HL-60/S4 treated with retinoic acid at 250 ng/mL for 4 days and 3 days (cell line): ENCODE data around the gene EXOC3.

Experiments
- in situ Hi-C: fragments of 300-500 bp; cut with MboI; formaldehyde crosslinking; loops from 2 replicates; pipeline ENCODE4 v1.7.0; 2022; ENCODE audit warnings: low sequenced_read_pairs

Gene EXOC3

DNA sequence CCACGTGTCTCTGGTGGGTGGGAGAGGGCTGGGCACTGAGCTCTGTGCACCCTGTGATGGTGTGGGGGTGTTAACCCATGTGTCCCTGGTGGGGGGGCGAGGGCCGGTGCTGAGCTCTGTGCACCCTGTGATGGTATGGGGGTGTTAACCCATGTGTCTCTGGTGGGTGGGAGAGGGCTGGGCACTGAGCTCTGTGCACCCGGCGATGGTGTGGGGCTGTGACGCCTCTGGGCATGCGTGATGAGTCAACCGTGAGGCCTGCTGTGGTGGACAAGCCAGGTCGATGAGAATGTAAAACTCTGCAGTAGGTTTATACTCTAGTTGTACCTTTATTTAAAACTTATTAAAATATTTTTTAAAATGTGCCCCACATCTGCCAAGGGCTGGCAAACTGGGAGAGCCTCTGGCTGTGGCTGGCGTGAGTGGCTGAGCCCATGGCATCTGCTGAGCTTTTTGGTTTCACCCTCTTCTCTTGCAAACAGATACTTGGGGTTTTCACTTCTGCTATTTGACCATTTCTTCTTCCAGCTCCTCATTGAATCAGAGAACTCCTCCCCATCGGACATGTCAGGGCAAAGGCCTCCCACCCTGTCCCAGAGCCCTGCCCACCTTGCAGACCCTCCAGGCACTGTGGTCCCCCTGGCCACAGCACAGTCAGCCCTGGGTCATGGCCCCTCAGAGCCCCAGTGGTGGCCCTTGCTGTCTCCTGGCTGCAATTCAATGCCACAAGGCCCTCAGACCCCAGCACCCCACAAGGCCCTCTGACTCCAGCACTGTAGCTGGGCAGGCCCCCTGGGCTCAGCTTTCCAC lies 18.5 kb upstream of the EXOC3 start:
- in situ Hi-C loops: no loop called here

DNA sequence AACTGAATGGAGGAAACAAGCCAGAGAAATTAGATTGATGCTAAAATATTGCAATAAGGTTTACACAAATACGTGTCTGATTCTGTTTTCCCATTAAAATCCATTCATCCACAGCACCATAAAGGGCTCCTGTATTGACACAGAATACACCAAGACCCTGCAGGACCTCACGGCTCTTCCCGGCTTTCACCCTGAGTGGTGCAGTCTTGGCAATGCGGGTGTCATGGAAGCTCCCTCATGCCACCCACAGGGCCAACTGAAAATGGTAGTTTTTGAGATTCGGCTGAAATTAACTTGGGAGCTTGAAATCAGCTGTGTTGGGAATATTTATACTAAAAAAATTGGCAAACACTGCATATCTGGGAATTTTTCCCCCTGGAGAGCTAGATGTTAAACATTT lies 17.3 kb upstream of the EXOC3 start:
- in situ Hi-C loops: no loop called here

DNA sequence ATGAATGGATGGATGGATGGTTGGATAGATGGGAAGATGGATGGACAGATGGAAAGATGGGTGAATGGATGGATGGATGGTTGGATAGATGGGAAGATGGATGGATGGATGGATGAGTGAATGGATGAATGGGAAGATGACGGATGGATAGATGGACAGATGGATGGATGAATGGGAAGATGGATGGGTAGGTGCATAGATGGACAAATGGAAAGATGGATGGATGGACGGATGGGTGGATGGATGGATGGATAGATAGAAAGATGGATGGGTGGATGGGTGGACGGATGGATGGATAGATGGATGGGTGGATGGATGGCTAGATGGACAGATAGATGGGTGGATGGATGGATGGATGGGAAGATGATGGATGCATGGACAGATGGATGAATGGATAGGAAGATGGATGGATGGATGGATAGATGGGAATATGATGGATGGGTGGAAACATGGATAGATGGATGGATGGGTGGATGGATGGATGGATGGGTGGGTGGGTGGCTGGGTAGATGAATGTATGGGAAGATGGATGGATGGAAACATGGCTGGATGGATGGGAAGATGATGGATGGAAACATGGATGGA lies 16.5 kb upstream of the EXOC3 start:
- in situ Hi-C loops: no loop called here

DNA sequence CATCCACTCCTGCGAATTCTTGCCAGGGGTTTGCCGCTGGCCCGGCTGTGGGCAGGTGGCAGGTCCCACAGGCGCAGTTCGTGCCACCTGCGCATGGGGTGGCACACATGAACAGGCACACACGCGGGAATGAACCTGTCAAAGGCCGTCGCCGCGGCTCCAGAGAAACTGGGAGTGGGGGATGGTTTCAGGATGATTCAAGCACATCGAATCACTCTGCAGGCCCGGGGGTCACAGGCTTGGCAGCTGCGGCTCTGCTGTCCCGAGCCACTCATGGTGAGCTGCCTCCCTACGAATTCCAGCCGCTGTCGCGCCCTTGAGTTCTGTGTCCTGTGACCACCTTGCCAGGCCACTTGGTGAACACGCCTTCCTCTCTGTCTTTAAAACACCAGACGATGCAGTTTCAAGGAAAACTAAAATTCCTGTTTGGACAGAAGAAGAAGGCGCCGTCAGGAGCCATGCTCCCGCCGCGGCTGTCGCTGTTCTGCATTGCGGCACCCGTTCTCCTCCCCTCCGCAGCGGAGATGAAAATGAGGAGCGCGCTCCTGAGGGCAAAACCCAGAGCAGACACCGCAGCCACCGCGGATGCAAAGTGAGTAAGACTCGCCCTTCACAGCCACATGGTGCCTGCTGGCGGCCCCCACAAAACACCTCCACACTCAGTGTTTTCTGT lies 15.4 kb upstream of the EXOC3 start:
- in situ Hi-C loops: no loop called here

DNA sequence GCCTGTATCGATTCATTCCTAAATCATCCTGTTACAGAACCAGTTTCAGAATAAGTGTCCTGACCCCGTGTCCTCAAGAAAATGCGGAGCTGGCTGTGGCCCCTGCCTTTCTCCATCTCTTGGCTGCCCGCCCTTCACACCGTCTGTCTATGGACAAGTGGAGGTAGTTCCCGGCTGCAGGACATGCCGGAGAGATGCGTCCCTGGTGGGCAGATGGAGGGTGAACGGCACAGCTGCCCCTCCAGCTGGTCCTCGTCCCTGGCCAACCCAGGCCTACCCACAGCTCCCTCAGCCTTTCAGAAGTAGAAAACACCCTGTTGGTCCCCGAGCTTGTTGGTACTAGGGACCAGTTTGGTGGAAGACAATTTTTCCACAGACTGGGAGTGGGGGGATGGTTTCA lies 14.8 kb upstream of the EXOC3 start:
- in situ Hi-C loops: no loop called here

DNA sequence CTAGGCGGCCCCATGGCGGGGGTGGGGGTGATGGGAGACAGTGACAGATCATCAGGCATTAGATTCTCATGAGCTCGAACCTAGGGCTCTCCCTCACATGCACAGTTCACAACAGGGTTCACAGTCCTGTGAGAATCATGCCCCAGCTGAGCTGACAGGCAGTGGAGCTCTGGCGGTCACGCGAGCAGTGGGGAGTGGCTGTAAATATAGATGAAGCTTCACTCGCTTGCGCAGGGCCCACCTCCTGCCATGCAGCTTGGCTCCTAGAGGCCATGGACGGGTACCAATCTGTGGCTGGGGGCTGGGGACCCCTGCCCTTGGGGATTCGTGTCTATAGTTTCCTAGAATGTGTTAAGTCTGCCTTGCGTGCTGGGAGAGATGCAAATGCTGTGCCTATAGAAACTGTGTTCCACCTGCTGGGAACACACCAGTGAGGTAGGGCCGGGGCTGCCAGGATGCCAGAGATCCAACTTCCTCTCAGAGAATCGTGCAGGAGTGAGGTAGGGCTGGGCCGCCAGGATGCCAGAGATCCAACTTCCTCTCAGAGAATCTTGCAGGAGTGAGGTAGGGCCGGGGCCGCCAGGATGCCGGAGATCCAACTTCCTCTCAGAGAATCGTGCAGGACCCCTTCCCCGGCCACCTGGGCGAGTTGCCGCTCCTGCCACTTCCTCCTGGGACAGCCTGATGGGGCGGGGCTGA lies 14.1 kb upstream of the EXOC3 start:
- in situ Hi-C loops: no loop called here

DNA sequence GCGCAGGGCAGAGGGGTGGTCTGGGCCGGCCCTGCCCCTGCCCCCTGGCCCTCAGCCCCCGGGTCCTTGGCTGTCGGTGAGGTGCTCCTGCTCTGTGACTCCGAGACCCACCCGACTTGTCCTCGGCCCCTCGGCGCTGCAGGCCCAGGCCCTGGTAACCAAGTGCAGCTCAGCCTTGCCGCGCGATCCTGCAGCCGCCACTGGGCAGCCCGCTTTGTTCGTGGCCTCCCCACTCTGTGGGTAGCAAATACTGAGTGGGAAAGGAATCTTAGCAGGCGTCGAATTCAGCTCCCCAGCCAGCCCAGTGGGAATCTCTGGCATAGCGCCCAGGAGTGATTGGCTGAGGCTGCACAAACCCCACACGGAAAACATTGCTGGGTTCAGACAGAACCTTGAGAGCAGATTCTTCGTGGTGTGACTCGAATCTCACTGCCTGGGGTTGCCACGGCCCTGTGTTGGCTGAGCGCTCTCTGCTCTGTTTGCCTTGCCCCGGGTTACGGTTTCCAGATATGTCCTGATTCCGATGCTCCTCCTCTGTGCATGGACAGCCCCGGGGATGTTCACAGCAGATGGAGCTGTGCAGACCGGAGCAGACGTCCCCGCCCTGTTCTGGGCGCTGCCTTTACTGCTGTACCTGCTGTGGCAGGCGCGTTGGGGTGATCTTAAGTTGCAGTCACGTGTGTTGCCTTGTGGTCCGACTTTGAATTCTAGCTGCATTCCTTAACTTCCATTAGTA lies 13.4 kb upstream of the EXOC3 start:
- in situ Hi-C loops: loop anchor here (10.0 kb wide), 1 partner anchor 115 kb away; no protein-coding TSS in a partner anchor

DNA sequence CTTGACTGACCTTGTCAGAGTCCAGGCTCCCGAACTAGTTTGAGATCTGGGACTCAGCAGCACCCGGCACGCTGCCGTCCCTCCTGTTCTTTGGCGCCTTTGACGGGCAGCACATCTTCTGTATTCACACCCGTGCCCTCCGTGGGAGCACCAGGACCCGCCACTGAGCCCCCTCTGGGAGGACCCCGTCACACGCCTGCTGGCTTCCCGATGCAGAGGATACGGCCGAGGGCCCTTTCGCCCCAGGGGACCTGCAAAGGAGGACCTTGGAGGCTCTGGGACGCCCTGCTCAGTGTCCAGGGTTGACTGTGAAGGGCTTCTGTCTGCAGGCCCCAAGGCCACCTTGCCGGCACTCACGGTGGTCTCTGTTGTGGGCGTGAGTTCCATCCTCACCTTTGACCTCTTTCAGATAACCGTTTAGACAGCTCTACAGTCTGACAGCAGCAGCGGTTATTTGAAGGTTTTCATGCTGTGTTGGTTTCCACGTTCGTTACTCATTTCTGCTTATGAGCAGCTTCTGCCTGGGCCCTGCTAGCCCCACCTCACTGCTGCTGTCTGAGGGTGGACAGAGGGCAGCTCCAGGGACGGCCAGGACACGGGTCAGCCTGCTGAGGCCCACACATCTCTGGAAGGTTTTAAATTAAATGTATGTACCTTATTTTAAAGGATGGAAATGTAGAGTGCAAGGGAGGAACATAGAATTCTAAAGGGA lies 12.6 kb upstream of the EXOC3 start:
- in situ Hi-C loops: loop anchor here (10.0 kb wide), 1 partner anchor 116 kb away; no protein-coding TSS in a partner anchor

DNA sequence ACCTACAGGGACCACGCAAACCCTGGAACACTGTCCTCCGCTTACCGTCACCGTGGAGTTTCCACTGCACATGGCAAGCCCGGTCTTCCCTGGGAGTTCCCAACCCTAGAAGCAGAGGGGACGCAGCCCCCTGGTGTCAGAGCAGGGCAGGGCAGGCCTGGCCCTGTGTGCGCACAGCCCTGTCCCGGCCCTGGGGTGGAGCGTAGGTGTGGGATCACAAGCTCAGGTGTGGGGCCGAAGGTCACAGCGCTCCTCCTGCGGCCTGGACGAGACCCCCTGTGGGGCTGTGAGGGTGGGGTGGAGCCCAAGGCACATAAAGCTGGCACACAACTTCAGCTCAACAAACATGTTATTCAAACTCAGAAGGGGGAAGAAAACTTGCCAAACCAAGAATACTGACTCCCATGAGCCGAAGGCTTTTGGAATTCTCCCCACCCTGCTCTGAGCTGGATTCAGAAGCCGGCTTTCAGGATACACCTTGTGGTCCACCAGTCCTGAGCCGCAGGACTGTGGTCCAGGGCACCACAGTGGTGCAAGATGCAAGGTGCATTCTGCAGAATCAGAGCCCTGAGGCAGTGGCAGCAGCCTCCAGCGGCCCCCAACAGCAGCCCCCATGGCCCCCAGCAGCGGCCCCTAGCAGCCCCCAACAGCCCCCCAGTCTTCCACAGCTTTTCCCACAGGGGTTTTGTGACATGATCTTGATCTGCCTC lies 11.8 kb upstream of the EXOC3 start:
- in situ Hi-C loops: loop anchor here (10.0 kb wide), 1 partner anchor 116 kb away; no protein-coding TSS in a partner anchor

DNA sequence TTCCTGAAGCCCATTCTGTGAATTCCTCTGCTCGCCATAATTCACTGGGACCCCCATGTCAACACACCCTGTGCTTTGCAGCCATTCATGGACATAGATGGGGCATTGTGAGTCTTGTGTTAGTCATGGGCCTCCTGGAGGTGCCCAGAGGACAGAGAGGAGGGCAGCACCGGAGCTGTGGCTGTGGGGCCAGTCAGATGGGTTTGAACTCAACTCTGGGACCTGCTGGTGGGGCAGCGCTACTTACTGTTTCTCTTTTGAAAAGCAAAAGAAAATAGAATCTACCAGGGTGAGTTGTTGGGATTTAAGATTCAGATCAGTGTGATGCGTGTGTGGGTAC lies 11.3 kb upstream of the EXOC3 start:
- in situ Hi-C loops: loop anchor here (10.0 kb wide), 1 partner anchor 117 kb away; no protein-coding TSS in a partner anchor

DNA sequence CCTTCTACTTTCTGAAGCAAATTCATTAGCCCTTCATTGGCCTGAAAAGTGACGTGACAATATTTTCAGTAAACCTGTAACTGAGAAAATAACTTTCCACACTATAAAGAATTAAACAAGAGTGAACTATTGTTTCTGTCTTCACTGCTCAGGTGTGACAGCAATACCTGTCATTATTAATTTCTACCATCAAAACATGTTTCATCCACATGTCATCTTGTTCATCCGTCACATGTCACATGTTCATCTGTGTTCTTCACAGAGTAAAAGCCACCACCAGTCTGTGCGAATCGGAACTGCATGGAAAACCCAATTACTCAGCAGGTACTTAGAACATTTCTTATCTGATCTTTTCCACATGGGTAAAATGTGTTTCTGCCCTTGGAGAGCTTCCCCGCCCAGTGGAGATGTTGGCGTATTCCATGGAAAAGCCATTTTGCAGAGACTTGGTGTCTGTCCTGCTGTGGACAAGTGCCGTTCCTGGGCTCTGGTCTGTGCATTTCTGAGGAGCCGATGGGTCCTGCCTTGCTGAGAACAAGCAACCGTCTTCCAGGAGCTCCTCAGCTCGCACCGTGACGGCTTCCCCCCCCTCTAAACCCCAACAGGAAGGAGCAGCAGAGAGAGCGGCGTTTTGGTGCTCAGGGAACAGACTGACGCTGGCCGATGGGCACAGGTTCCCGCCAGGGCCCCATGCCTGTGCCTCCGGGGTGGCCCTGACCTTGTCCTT lies 10.6 kb upstream of the EXOC3 start:
- in situ Hi-C loops: loop anchor here (10.0 kb wide), 1 partner anchor 118 kb away; no protein-coding TSS in a partner anchor

DNA sequence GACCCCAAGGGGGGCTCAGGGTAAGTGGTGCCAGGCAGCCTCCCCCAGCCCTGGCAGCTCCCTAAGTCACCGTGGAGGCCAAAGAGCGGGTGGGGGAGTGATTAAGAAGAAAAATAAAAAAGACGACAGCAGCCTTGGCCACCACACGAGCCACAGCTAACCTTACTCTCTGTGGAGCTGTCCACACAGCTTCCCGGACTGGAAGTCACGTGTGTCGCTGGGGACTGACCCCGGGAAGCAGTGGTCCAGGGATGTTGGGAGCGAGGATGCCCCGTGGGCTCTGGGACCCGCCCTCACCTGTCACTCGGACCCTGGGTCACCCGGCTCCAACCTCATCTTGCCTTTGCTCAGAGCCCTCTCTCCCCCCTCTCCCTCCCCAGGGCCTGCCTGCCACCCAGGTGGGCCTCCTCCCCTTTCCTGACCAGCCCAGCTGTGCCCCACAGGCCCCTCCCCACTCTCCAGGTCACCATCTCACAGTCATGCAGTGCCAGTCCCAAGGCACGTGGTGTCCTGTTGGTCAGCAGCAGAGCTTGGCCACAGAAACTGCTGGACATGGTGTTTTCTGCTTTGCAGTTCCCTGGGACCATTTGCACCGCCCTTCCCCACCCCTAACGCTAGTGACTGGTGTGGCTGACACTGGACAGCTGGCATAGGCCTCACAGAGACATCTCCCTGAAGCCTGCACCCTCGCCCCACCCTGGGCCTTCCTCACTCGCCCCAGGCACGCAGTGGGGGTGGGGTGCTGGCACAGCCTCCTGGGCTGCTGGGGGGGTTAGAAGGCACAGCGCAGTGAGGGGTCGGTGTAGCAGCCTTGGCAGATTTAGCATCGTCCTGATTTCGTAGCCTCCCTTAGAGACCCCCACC lies 9.8 kb upstream of the EXOC3 start:
- in situ Hi-C loops: loop anchor here (10.0 kb wide), 1 partner anchor 118 kb away; no protein-coding TSS in a partner anchor

DNA sequence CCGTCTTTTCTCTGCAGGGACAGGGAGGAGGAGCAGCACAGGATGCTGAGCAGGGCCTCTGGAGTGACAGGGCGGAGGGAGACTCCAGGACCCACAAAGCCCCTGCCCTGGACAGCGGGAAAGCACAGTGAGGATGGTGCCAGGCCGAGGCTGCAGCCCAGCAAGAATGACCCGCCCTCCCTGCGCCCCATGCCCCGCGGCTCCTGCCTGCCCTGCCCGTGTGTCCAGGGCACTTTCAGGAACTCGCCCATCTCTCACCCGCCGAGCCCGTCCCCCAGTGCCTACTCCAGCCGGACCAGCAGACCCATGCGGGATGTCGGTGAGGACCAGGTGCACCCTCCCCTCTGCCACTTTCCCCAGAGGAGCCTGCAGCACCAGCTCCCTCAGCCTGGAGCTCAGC lies 9.1 kb upstream of the EXOC3 start:
- in situ Hi-C loops: loop anchor here (10.0 kb wide), 1 partner anchor 119 kb away; no protein-coding TSS in a partner anchor

DNA sequence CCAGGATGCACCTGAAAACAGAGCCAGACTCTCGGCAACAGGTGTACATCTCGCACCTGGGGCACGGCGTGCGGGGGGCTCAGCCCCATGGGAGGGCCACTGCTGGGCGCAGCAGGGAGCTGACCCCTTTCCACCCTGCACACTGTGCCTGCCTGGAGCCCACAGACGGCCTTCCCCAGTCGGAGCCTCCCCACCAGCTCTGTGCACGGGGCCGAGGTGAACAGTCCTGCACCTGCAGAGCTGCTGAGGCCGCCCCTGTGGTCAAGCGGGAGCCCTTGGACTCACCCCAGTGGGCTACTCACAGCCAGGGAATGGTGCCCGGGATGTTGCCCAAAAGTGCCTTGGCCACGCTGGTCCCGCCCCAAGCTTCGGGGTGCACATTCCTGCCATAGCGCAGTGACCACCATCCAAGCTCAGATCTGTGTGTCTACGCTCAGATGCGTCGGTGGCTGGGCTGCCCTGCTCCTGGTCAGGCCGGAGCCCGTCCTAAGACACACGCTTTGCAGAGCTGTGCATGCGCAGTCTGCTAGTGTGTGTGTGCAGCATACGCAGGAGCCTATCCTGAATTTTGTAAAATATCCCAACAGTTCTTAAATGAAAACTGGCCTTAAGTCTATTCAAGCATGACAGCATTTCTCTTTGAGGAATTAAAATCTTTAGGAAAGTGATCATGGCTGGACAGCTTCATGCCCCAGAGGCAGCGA lies 8.4 kb upstream of the EXOC3 start:
- in situ Hi-C loops: loop anchor here (10.0 kb wide), 1 partner anchor 120 kb away; no protein-coding TSS in a partner anchor

DNA sequence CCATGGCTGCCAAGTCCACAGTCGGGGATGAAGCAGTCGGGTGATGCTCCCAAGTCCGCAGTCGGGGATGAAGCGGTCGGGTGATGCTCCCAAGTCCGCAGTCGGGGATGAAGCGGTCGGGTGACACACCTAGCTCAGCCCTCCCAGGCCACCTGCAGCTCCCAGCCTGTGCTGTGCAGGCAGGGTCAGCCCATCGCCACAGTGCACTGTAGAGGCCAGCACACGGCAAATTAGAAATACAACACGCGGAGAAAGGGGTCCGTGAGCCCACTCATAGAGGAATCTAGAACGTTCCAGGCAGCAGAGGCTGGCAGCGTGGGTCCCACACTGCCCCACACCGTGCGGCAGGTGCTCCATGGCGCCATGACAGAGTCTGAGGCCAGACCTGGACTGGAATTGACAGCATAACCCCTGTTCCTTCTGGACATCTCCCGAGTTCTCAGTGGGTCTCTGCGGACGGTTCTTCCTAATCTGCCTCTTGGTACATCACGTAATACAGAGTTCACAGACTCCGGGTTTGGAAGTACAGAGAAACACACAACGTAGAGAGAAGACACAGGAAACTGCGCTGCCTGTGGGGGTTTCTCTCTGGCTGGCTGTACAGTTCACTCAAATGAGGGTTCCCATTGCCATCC lies 7.7 kb upstream of the EXOC3 start:
- in situ Hi-C loops: loop anchor here (10.0 kb wide), 1 partner anchor 120 kb away; no protein-coding TSS in a partner anchor

DNA sequence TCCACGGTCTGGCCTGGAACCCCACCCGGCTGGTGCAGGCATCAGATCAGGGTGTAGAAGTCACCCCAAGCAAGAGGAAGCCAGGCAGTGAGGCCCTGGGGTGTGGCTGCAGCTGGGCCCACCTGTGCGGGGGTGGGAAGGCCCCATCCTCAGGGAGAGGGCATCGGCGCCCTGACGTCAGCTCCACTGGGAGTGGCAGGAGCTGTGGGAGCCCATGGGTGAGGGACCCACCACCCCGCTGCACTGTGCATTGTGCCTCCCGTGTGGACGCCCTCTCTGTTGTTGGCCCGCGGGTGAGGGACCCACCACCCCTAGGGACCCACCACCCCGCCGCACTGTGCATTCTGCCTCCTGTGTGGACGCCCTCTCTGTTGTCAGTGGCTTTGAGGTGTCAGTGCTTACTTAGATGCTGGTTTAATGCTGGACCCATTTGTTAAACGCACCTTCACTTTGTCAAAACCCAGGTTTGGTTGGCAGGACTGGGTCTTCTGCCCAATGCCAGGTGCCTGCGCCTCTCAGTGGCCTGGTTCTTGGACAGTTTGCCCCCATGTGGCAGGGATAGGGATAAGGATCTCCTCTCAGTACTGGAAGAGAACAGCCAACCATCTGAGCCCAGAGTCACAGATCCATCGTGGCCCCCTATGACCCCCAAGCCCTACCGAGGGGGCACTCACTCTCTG lies 6.9 kb upstream of the EXOC3 start:
- in situ Hi-C loops: loop anchor here (10.0 kb wide), 1 partner anchor 121 kb away; no protein-coding TSS in a partner anchor
